ENCODE measurements around the gene ALX4. TPM values are rescaled to one million over a fixed set of nuclear protein-coding genes. Genes with fewer than 3 reads are reported as not detected.

ALX4 gene
- total and polyA plus RNA-seq, 2 donors (not counting 1 experiment from before 2014, with no cell fraction given), result not detected

DNA sequence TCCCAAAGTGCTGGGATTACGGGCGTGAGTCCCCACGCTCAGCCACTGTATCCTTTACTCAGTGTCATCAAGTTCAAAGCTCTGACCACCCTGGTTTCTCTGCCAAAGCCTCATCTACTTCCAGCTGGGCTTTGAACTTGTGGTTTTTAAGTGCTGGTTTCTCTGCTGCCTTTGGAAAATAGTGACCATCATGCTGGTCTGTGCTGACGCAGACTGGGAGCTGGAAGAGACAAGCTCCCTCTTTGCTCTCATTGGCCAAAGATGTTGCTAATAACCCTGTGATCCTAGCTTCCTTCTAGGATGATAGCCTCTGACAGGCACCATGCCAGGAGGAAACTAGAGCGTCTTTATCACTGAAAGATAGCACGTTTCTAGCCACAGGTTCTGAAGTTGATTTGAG lies 62.4 kb downstream of the ALX4 start:
- ATAC-seq (ENCODE audit: low read depth) (no peak), DNase-seq (no peak)
- H3K9ac ChIP-seq (ENCODE audit: low read length), result no peak overlapping the region
- H3K27ac ChIP-seq (ENCODE audit: low read length in 2 of 2), result no peak overlapping the region
- H2AFZ ChIP-seq (ENCODE audit: insufficient read depth, low read depth, low read length, poor library complexity, severe bottlenecking), result no peak overlapping the region
- no peaks in the 10 kb centered on the region for H3K79me2 ChIP-seq (ENCODE audit: control insufficient read depth, insufficient read depth, low read length)
- H3K27ac Mint-ChIP-seq, result no peak overlapping the region
- WGBS (ENCODE audit: insufficient coverage), result 98% methylated on average over 5 of the region's 6 CpGs
- H3K9me3 Mint-ChIP-seq (ENCODE audit: insufficient read depth), result peaks cover 14% of the 10 kb centered on the region
- H3K4me3 Mint-ChIP-seq, result no peak overlapping the region
- H3K27me3 ChIP-seq (replicated peaks in 1 of 4; ENCODE audit: control extremely low read depth in 1 of 4, control insufficient read depth in 3 of 4, insufficient read depth in 4 of 4, low read length in 3 of 4), result no peaks in the 10 kb centered on the region
- H3K36me3 ChIP-seq (replicated peaks in 1 of 2; ENCODE audit: control extremely low read depth in 1 of 2, control insufficient read depth in 1 of 2, extremely low read depth in 1 of 2, insufficient read depth in 2 of 2, low read length in 1 of 2), result peaks cover 3 to 5% of the 10 kb centered on the region in 2 experiments
- ChIA-PET CTCF (interaction anchor here (0.8 kb wide), 1 partner anchor 30 kb away, joined by 3 read pairs; no protein-coding TSS in a partner anchor), POLR2A (no interaction called here)
- no peak overlapping the region for H3K4me2 ChIP-seq (replicated peaks; ENCODE audit: low read depth, low read length, poor library complexity, severe bottlenecking)
- intact Hi-C loops (cut with micrococcal nuclease), result no loop called here
- no peaks in the 10 kb centered on the region for H3K4me1 Mint-ChIP-seq
- H3K4me3 ChIP-seq (ENCODE audit: control extremely low read depth in 1 of 5, extremely low read depth in 1 of 5, insufficient read depth in 1 of 5, low read depth in 2 of 5, low read length in 4 of 5), result no peak overlapping the region
- no peaks in the 10 kb centered on the region for H3K27me3 Mint-ChIP-seq
- H4K20me1 ChIP-seq (ENCODE audit: control insufficient read depth, insufficient read depth, low read length, poor library complexity, severe bottlenecking), result no peaks in the 10 kb centered on the region
- H3K4me1 ChIP-seq (ENCODE audit: control insufficient read depth in 2 of 2, insufficient read depth in 2 of 2, low read length in 2 of 2), result no peaks in the 10 kb centered on the region
- peaks cover 4 to 6% (median 5%) of the 10 kb centered on the region in 3 donors for H3K9me3 ChIP-seq (ENCODE audit: control extremely low read depth in 1 of 3, control insufficient read depth in 2 of 3, insufficient read depth in 1 of 3, low read length in 2 of 3)
- TF ChIP-seq, protein P1, sequence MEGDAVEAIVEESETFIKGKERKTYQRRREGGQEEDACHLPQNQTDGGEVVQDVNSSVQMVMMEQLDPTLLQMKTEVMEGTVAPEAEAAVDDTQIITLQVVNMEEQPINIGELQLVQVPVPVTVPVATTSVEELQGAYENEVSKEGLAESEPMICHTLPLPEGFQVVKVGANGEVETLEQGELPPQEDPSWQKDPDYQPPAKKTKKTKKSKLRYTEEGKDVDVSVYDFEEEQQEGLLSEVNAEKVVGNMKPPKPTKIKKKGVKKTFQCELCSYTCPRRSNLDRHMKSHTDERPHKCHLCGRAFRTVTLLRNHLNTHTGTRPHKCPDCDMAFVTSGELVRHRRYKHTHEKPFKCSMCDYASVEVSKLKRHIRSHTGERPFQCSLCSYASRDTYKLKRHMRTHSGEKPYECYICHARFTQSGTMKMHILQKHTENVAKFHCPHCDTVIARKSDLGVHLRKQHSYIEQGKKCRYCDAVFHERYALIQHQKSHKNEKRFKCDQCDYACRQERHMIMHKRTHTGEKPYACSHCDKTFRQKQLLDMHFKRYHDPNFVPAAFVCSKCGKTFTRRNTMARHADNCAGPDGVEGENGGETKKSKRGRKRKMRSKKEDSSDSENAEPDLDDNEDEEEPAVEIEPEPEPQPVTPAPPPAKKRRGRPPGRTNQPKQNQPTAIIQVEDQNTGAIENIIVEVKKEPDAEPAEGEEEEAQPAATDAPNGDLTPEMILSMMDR (IDR thresholded peaks at IDR 0.05), result no peak
- TF ChIP-seq EZH2 (IDR thresholded peaks at IDR 0.05; ENCODE audit: borderline replicate concordance, insufficient read depth, low read depth, low read length, poor library complexity, severe bottlenecking), result no peak

DNA sequence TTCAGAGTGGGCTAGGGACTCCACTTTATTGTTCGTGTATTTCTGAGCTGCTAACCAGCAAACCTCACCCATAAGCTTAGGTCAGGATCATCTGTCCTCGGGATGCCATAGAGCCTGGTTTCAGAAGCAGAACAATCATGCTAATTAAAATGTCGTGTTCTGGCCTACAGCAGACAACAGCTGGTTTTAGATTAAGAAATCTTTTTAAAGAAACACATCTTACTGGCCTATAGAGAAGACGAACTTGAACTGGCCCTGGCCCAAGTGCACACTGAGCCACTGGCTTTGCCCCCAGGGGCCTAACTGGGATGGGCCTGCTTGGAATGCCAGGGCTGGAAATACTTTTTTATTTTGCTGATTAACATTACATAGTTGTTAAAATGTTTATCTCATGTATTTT lies 63.2 kb downstream of the ALX4 start:
- ATAC-seq (ENCODE audit: low read depth) (no peak), DNase-seq (no peak)
- no peak overlapping the region for H3K27ac ChIP-seq (ENCODE audit: low read length in 2 of 2)
- peaks cover 6% of the 10 kb centered on the region for H3K9me3 Mint-ChIP-seq (ENCODE audit: insufficient read depth)
- WGBS (ENCODE audit: insufficient coverage), result 100% methylated on average over 1 of the region's 4 CpGs
- ChIA-PET POLR2A (no interaction called here), CTCF (no interaction called here)
- H3K9me3 ChIP-seq (ENCODE audit: control extremely low read depth in 1 of 3, control insufficient read depth in 2 of 3, insufficient read depth in 1 of 3, low read length in 2 of 3), result peaks cover 0 to 5% (median 0%) of the 10 kb centered on the region in 3 donors
- intact Hi-C loops (cut with micrococcal nuclease), result no loop called here
- no peak overlapping the region for H3K27ac Mint-ChIP-seq
- H2AFZ ChIP-seq (ENCODE audit: insufficient read depth, low read depth, low read length, poor library complexity, severe bottlenecking), result no peak overlapping the region
- H4K20me1 ChIP-seq (ENCODE audit: control insufficient read depth, insufficient read depth, low read length, poor library complexity, severe bottlenecking), result no peaks in the 10 kb centered on the region
- peaks cover 3 to 7% of the 10 kb centered on the region in 2 experiments for H3K36me3 ChIP-seq (replicated peaks in 1 of 2; ENCODE audit: control extremely low read depth in 1 of 2, control insufficient read depth in 1 of 2, extremely low read depth in 1 of 2, insufficient read depth in 2 of 2, low read length in 1 of 2)
- no peaks in the 10 kb centered on the region for H3K27me3 Mint-ChIP-seq
- no peaks in the 10 kb centered on the region for H3K27me3 ChIP-seq (replicated peaks in 1 of 4; ENCODE audit: control extremely low read depth in 1 of 4, control insufficient read depth in 3 of 4, insufficient read depth in 4 of 4, low read length in 3 of 4)
- H3K4me1 ChIP-seq (ENCODE audit: control insufficient read depth in 2 of 2, insufficient read depth in 2 of 2, low read length in 2 of 2), result no peaks in the 10 kb centered on the region
- no peak overlapping the region for H3K4me3 ChIP-seq (ENCODE audit: control extremely low read depth in 1 of 5, extremely low read depth in 1 of 5, insufficient read depth in 1 of 5, low read depth in 2 of 5, low read length in 4 of 5)
- no peak overlapping the region for H3K9ac ChIP-seq (ENCODE audit: low read length)
- no peaks in the 10 kb centered on the region for H3K4me1 Mint-ChIP-seq
- no peak overlapping the region for H3K4me2 ChIP-seq (replicated peaks; ENCODE audit: low read depth, low read length, poor library complexity, severe bottlenecking)
- TF ChIP-seq, protein P1 (IDR thresholded peaks at IDR 0.05), result no peak
- no peak for TF ChIP-seq EZH2 (IDR thresholded peaks at IDR 0.05; ENCODE audit: borderline replicate concordance, insufficient read depth, low read depth, low read length, poor library complexity, severe bottlenecking)
- no peaks in the 10 kb centered on the region for H3K79me2 ChIP-seq (ENCODE audit: control insufficient read depth, insufficient read depth, low read length)
- no peak overlapping the region for H3K4me3 Mint-ChIP-seq
